Stimulated activated CD8-positive, alpha-beta memory T cell treated with anti-CD3 and anti-CD28 coated beads, Interleukin-4, amount 100 ng/mL, for 1 hour (primary cell): ENCODE data around the gene DOK1.

Source experiments
- DNase-seq, 2 donors: peaks; one replicate each; pipeline ENCODE4 v3.0.0-alpha.2; 2020; ENCODE audit warnings: low read depth in 2 of 2, low spot score in 1 of 2

DOK1 gene

DNA sequence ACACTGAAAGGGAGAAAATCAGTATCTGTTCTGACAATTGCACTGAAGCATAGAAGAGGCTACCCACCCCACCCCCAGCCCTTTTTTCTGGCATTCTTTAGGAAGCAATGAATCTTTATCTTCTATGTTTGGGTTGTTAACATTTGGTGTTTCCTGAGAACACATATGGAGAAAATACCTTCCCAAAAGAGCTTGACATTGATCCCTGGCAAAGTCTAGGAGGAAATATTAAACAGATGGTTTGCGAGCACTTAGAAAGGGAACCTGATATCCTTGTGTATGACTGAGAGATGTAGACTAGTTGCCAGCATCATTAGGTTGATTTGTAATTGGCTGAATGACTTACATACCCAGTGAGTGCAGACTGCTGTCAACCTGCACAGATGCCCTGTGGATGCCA, 42.9 kb downstream of the DOK1 start:
- DNase-seq: no peak

DNA sequence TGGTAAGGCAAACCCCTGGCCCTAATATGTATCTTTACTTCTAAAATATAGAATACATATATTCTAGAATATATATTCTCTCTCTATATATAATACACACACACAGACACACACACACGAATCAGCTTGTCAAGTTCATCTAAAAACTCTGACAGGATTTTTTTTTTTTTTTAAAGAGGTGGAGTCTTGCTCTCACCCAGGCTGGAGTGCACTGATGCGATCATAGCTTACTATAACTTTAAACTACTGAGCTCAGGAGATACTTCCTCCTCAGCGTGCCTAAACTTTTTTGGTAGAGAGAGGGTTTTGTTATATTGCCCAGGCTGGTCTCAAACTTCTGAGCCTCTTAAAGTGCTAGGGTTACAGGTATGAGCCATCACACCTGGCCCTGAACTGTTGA, 45.2 kb downstream of the DOK1 start:
- DNase-seq: no peak

DNA sequence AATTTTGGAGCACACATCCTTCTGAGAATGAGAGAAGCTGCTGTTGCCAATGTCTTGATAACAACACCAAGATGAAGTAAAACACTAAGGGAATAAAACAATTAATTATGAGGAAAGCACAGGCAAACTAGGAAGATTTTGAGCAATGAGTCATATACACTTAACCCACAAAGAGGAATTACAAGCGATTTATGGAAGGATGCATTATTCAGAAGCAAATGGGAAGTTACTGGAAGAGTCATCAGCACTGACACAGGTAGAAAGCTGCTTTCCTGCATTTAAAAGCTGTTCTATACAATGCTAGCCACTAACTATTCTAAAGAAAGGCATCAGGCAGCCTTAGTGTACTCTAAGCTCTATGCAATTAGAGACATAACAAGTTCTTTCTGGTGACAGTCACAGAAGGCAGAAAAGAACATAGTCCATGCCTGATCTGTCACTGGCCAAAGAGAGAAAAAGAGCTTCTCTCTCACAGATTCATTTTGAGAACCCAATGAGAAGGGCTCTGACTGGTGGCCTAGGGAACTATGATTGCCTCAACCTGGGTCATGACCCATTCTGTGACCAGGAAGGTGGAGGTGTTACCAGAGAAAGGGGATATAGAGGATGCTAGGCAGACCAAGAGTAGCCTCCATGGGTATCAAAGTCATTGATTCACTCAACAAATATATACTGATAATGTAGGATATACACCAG, 48.2 kb downstream of the DOK1 start:
- DNase-seq: no peak

DNA sequence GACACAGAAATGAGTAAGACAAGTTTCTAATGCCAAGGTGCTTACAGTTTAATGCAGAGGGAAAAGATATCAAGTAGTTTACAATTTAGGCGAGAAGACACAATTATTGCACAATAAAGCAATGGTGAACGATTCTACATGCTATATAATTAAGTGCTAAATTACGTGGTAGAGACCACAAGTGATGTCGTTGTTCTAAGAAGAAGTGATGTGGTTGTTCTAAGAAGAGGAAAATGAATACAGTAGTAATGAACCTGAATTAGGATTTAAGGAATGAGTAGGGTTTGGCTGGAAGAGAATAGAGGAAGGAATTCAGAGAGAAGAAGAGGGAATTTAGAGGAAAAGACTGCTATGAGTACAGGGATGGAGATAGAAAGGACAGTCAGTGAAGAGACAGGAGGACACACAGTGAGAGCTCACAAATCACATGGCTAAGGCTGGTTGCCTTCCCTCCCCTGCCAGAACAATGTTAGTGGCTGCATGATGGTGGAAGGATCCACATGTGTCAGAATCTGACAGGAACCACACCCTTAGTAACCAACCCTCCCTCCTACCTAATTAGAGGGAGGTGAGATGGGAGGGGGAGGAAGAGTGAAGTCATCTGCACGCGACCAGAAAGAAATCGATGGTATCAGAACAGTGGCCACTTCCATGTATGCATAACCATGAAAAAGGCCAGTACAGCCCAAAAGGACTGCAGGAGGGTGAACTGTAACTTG, 48.9 kb downstream of the DOK1 start:
- DNase-seq: no peak

DNA sequence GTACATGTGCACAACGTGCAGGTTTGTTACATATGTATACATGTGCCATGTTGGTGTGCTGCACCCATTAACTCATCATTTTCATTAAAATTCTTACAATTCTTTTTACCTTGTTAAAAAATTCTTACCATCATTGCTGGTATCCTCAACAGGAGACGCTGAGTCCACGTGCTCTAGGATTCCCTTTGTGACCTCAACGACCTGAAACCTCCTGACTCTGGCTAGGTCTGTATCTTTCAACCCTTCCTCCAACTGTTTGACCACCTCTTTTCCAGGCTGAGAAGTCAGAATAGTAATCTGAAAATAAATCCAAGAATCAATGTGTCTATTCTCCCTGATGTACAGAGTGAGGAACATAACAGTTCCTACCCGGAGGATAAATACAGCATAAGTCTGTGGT, 52.4 kb downstream of the DOK1 start:
- no peak for DNase-seq
